Stimulated activated CD8-positive, alpha-beta memory T cell treated with anti-CD3 and anti-CD28 coated beads, Interleukin-4, amount 100 ng/mL, for 48 hours (primary cell): ENCODE measurements around the gene TECRL.

Experiments
- DNase-seq: peaks from one replicate; pipeline ENCODE4 v3.0.0-alpha.2; 2020

TECRL gene

GRCh38 chr4:64326507-64326906 is 82.7 kb downstream of the TECRL start:
- DNase-seq = no peak

GRCh38 chr4:64306255-64306565 is 103.0 kb downstream of the TECRL start:
- no peak for DNase-seq

GRCh38 chr4:64305565-64306254 is 103.5 kb downstream of the TECRL start:
- no peak for DNase-seq

GRCh38 chr4:64272432-64272831 is 136.8 kb downstream of the TECRL start:
- no peak for DNase-seq

- no peak for DNase-seq
Measured at GRCh38 chr4:64271601-64272081, 137.6 kb downstream of the TECRL start.

GRCh38 chr4:64266669-64267068 is 142.6 kb downstream of the TECRL start:
- DNase-seq = no peak

- no peak for DNase-seq
Measured at GRCh38 chr4:64266263-64266662, 143.0 kb downstream of the TECRL start.

- no peak for DNase-seq
Measured at GRCh38 chr4:64251781-64252180, 157.5 kb downstream of the TECRL start.

GRCh38 chr4:64250488-64250887 is 158.8 kb downstream of the TECRL start:
- DNase-seq = no peak

- DNase-seq = no peak
Measured at GRCh38 chr4:64250061-64250460, 159.2 kb downstream of the TECRL start.

- no peak for DNase-seq
Measured at GRCh38 chr4:64248186-64248585, 161.1 kb downstream of the TECRL start.

GRCh38 chr4:64230709-64231310 is 178.4 kb downstream of the TECRL start:
- DNase-seq = no peak
